ENCODE data around the gene KLF13.

DNA sequence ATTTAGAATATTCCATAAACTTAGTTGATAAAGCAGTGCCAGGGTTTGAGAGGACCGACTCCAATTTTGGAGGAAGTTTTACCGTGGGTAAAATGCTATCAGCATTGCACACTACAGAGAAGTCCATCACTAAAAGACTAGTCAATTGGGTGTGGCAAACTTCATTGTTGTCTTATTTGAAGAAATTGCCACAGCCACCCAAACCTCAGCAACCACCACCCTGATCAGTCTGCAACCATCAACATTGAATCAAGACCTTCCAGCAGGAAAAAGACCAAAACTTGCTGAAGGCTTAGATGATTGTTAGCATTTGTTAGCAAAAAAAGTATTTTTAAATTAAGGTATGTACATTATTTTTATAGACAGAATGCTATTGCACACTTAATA is 60.5 kb downstream of the KLF13 start:
- TF ChIP-seq CTCF (optimal IDR thresholded peaks at IDR 0.05 in 1 of 3, IDR thresholded peaks at IDR 0.05 in 1 of 3, conservative IDR thresholded peaks at IDR 0.05 in 1 of 3; ENCODE audit: extremely low read depth in 1 of 3, insufficient read depth in 2 of 3, low read length in 3 of 3) = no peak
- TF ChIP-seq EZH2 (IDR thresholded peaks at IDR 0.05; ENCODE audit: low read length) = no peak
